Measurements from ENCODE around the gene STXBP5.

STXBP5 gene

DNA sequence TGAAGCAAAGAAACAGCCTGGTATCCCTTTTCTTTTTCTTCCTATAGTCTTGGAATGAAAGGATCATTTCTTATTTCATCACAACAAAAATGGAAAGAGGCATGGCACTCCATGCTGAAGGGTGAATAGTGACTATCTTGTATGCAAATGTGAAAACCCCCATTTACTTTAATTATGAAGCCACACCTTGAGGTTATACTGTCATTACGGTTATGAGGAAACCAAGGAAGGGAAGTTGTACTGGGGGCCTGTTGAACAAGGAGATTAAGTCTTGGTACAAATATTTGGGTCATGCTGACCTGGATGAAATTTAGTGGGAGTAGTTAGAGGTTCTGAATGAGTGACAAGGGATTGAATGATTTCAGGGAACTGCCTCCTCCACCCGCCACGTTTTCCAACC, 8.7 kb upstream of the STXBP5 start (continued):
- no peak for TF ChIP-seq ZSCAN16 (tag by site-specific recombination; IDR thresholded peaks at IDR 0.05)
- TF ChIP-seq, protein P1, sequence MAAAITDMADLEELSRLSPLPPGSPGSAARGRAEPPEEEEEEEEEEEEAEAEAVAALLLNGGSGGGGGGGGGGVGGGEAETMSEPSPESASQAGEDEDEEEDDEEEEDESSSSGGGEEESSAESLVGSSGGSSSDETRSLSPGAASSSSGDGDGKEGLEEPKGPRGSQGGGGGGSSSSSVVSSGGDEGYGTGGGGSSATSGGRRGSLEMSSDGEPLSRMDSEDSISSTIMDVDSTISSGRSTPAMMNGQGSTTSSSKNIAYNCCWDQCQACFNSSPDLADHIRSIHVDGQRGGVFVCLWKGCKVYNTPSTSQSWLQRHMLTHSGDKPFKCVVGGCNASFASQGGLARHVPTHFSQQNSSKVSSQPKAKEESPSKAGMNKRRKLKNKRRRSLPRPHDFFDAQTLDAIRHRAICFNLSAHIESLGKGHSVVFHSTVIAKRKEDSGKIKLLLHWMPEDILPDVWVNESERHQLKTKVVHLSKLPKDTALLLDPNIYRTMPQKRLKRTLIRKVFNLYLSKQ (tag by site-specific recombination; IDR thresholded peaks at IDR 0.05; ENCODE audit: borderline replicate concordance): no peak
- TF ChIP-seq ZNF302 (tag by site-specific recombination; IDR thresholded peaks at IDR 0.05; ENCODE audit: low read depth): no peak
- no peak for TF ChIP-seq YY2 (tag by site-specific recombination; IDR thresholded peaks at IDR 0.05)
- TF ChIP-seq ZNF654 (tag by site-specific recombination; IDR thresholded peaks at IDR 0.05; ENCODE audit: low read depth): no peak
- TF ChIP-seq, protein P2, sequence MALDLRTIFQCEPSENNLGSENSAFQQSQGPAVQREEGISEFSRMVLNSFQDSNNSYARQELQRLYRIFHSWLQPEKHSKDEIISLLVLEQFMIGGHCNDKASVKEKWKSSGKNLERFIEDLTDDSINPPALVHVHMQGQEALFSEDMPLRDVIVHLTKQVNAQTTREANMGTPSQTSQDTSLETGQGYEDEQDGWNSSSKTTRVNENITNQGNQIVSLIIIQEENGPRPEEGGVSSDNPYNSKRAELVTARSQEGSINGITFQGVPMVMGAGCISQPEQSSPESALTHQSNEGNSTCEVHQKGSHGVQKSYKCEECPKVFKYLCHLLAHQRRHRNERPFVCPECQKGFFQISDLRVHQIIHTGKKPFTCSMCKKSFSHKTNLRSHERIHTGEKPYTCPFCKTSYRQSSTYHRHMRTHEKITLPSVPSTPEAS (tag by site-specific recombination; IDR thresholded peaks at IDR 0.05): no peak

DNA sequence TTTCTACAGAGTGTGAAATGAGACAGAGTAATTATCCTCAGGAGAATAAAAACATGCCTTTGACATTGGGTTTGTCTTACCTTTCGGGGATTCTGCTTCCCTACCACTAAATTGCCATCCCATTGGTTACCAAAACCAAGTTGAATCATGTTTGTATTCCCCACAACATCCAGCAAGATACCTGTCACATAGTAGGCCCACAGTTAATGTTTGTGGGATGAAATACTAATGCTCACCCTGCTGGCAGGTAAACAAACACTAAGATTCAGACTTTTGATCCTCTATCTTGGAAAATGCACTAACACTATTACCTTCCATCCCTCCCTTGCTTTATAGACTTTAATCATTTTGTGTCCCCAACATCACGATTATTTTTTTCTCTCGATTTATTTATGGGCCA, 8.2 kb upstream of the STXBP5 start:
- no peak overlapping the region for H3K4me3 ChIP-seq (ENCODE audit: low read depth, low read length)
- no peak for TF ChIP-seq GLIS1 (tag by site-specific recombination; IDR thresholded peaks at IDR 0.05)
- no peak for TF ChIP-seq ZNF48 (tag by site-specific recombination; IDR thresholded peaks at IDR 0.05)
- no peak for TF ChIP-seq ZNF530 (tag by site-specific recombination; IDR thresholded peaks at IDR 0.05; ENCODE audit: low read depth)
- TF ChIP-seq ZNF394 (tag by site-specific recombination; IDR thresholded peaks at IDR 0.05; ENCODE audit: borderline replicate concordance): no peak
- TF ChIP-seq ZBTB48 (tag by site-specific recombination; IDR thresholded peaks at IDR 0.05): no peak
- no peak for TF ChIP-seq ZNF777 (tag by site-specific recombination; IDR thresholded peaks at IDR 0.05; ENCODE audit: borderline replicate concordance)
- TF ChIP-seq, protein P3, sequence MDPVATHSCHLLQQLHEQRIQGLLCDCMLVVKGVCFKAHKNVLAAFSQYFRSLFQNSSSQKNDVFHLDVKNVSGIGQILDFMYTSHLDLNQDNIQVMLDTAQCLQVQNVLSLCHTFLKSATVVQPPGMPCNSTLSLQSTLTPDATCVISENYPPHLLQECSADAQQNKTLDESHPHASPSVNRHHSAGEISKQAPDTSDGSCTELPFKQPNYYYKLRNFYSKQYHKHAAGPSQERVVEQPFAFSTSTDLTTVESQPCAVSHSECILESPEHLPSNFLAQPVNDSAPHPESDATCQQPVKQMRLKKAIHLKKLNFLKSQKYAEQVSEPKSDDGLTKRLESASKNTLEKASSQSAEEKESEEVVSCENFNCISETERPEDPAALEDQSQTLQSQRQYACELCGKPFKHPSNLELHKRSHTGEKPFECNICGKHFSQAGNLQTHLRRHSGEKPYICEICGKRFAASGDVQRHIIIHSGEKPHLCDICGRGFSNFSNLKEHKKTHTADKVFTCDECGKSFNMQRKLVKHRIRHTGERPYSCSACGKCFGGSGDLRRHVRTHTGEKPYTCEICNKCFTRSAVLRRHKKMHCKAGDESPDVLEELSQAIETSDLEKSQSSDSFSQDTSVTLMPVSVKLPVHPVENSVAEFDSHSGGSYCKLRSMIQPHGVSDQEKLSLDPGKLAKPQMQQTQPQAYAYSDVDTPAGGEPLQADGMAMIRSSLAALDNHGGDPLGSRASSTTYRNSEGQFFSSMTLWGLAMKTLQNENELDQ (tag by site-specific recombination; IDR thresholded peaks at IDR 0.05; ENCODE audit: low read depth): no peak
- no peak for TF ChIP-seq ZNF175 (tag by site-specific recombination; IDR thresholded peaks at IDR 0.05)
- no peak for TF ChIP-seq ZNF426 (tag by site-specific recombination; IDR thresholded peaks at IDR 0.05)
- no peak for TF ChIP-seq ZNF473 (tag by site-specific recombination; IDR thresholded peaks at IDR 0.05)
- no peak for TF ChIP-seq HOXA7 (CRISPR knock-in tag; IDR thresholded peaks at IDR 0.05; ENCODE audit: borderline replicate concordance)
- TF ChIP-seq, protein P4, sequence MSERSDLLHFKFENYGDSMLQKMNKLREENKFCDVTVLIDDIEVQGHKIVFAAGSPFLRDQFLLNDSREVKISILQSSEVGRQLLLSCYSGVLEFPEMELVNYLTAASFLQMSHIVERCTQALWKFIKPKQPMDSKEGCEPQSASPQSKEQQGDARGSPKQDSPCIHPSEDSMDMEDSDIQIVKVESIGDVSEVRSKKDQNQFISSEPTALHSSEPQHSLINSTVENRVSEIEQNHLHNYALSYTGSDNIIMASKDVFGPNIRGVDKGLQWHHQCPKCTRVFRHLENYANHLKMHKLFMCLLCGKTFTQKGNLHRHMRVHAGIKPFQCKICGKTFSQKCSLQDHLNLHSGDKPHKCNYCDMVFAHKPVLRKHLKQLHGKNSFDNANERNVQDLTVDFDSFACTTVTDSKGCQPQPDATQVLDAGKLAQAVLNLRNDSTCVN (tag by site-specific recombination; optimal IDR thresholded peaks at IDR 0.05): no peak
- no peak for TF ChIP-seq ZNF169 (tag by site-specific recombination; IDR thresholded peaks at IDR 0.05)
- no peak for TF ChIP-seq ZNF146 (tag by site-specific recombination; IDR thresholded peaks at IDR 0.05)
- TF ChIP-seq ZNF677 (tag by site-specific recombination; IDR thresholded peaks at IDR 0.05): no peak
- TF ChIP-seq, protein P5, sequence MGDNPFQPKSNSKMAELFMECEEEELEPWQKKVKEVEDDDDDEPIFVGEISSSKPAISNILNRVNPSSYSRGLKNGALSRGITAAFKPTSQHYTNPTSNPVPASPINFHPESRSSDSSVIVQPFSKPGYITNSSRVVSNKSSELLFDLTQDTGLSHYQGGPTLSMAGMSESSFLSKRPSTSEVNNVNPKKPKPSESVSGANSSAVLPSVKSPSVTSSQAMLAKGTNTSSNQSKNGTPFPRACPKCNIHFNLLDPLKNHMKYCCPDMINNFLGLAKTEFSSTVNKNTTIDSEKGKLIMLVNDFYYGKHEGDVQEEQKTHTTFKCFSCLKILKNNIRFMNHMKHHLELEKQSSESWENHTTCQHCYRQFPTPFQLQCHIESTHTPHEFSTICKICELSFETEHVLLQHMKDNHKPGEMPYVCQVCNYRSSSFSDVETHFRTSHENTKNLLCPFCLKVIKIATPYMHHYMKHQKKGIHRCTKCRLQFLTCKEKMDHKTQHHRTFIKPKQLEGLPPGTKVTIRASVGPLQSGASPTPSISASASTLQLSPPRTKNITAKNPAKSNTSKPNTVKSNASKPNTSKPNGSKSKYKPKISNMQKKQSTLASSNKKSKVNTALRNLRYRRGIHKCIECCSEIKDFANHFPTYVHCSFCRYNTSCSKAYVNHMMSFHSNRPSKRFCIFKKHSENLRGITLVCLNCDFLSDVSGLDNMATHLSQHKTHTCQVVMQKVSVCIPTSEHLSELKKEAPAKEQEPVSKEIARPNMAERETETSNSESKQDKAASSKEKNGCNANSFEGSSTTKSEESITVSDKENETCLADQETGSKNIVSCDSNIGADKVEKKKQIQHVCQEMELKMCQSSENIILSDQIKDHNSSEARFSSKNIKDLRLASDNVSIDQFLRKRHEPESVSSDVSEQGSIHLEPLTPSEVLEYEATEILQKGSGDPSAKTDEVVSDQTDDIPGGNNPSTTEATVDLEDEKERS (tag by site-specific recombination; IDR thresholded peaks at IDR 0.05): no peak
- TF ChIP-seq REPIN1 (tag by site-specific recombination; IDR thresholded peaks at IDR 0.05; ENCODE audit: low read depth): no peak
- TF ChIP-seq ZNF16 (tag by site-specific recombination; IDR thresholded peaks at IDR 0.05; ENCODE audit: low read depth): no peak
- no peak for TF ChIP-seq ZNF155 (tag by site-specific recombination; IDR thresholded peaks at IDR 0.05)
- POLR2A ChIA-PET: no interaction called here
- no peaks in the 10 kb centered on the region for H3K36me3 ChIP-seq (ENCODE audit: control insufficient read depth in 2 of 2, insufficient read depth in 1 of 2, low read length in 2 of 2)
- H3K4me1 ChIP-seq (ENCODE audit: control insufficient read depth, insufficient read depth, low read length): no peaks in the 10 kb centered on the region
- no peak overlapping the region for H3K27ac ChIP-seq (ENCODE audit: extremely low read depth, low read depth, low read length)
- H3K9me3 ChIP-seq (ENCODE audit: control insufficient read depth, insufficient read depth, low read depth, low read length): no peaks in the 10 kb centered on the region
- CTCF ChIA-PET: no interaction called here

Data from HEK293 (cell line).